Activated CD4-positive, alpha-beta T cell treated with anti-CD3 and anti-CD28 coated beads, Interleukin-2, amount 50 U/mL, for 24 hours (primary cell): ENCODE measurements around the gene NR4A1.

Source experiments
- DNase-seq, 2 donors: peaks; one replicate each; pipeline ENCODE4 v3.0.0-alpha.2; 2020; ENCODE audit warnings: low read depth in 1 of 2, low spot score in 1 of 2

The NR4A1 gene

GRCh38 chr12:52041695-52042123, 9.5 kb upstream of the NR4A1 start:
- DNase-seq, result no peak

GRCh38 chr12:52042706-52043385, 8.4 kb upstream of the NR4A1 start:
- DNase-seq, result no peak

GRCh38 chr12:52043386-52044212, 7.6 kb upstream of the NR4A1 start:
- DNase-seq, result no peak

GRCh38 chr12:52044292-52044983, 6.8 kb upstream of the NR4A1 start:
- DNase-seq, result no peak

- no peak for DNase-seq
These were observed 5.4 kb upstream of the NR4A1 start for GRCh38 chr12:52045794-52046199.

GRCh38 chr12:52046859-52047258, 4.4 kb upstream of the NR4A1 start:
- no peak for DNase-seq

GRCh38 chr12:52049286-52049685, 2.0 kb upstream of the NR4A1 start:
- no peak for DNase-seq

- no peak for DNase-seq
These were observed 1.6 kb upstream of the NR4A1 start for GRCh38 chr12:52049688-52050087.

GRCh38 chr12:52050116-52050757, 1.0 kb upstream of the NR4A1 start:
- DNase-seq, result no peak

- DNase-seq, result no peak
These were observed 1.4 kb downstream of the NR4A1 start for GRCh38 chr12:52052468-52053186.

GRCh38 chr12:52053536-52054209, 2.4 kb downstream of the NR4A1 start:
- no peak for DNase-seq

GRCh38 chr12:52054231-52054832, 3.1 kb downstream of the NR4A1 start:
- DNase-seq, result no peak

- DNase-seq, result no peak
These were observed 3.8 kb downstream of the NR4A1 start for GRCh38 chr12:52054833-52055730.

- no peak for DNase-seq
These were observed 4.8 kb downstream of the NR4A1 start for GRCh38 chr12:52055731-52056711.

GRCh38 chr12:52056801-52057637, 5.8 kb downstream of the NR4A1 start:
- no peak for DNase-seq

GRCh38 chr12:52057638-52058576, 6.7 kb downstream of the NR4A1 start:
- DNase-seq, result no peak
